Measurements from ENCODE around the gene TMEM204. TPM values are rescaled to one million over a fixed set of nuclear protein-coding genes. Genes with fewer than 3 reads are reported as not detected.

The TMEM204 gene
- polyA plus RNA-seq, 3 donors = 0.09 to 1.5 (median 1.3) TPM

- H3K27me3 ChIP-seq (ENCODE audit: control insufficient read depth in 2 of 2, insufficient read depth in 2 of 2, low read length in 2 of 2) = no peaks in the 10 kb centered on the region
- H3K9me3 ChIP-seq (replicated peaks in 1 of 2; ENCODE audit: control insufficient read depth in 1 of 2, insufficient read depth in 1 of 2, low read length in 2 of 2) = no peaks in the 10 kb centered on the region
- no peak overlapping the region for H2AFZ ChIP-seq (ENCODE audit: insufficient read depth, low read depth, low read length, poor library complexity, severe bottlenecking)
- no peaks in the 10 kb centered on the region for H3K4me1 ChIP-seq (ENCODE audit: control insufficient read depth in 1 of 2, insufficient read depth in 2 of 2, low read length in 2 of 2)
- H3K9me3 Mint-ChIP-seq = no peaks in the 10 kb centered on the region
- H3K4me2 ChIP-seq (replicated peaks; ENCODE audit: extremely low read depth, low read length, poor library complexity, severe bottlenecking) = no peak overlapping the region
- H3K27ac Mint-ChIP-seq = no peak overlapping the region
- peaks cover 2% of the 10 kb centered on the region for H3K4me1 Mint-ChIP-seq
- H3K36me3 Mint-ChIP-seq = no peaks in the 10 kb centered on the region
- H3K4me3 ChIP-seq (replicated peaks in 1 of 3; ENCODE audit: low read depth in 2 of 3, low read length in 3 of 3) = no peak overlapping the region
- intact Hi-C loops (cut with micrococcal nuclease) = no loop called here
- H3K36me3 ChIP-seq (replicated peaks in 1 of 2; ENCODE audit: control insufficient read depth in 1 of 2, insufficient read depth in 2 of 2, low read length in 2 of 2) = no peaks in the 10 kb centered on the region
- H3K27me3 Mint-ChIP-seq (ENCODE audit: low read depth in 3 of 3) = peaks cover 3 to 8% (median 8%) of the 10 kb centered on the region in 3 donors
- H3K9ac ChIP-seq (ENCODE audit: insufficient read depth, low read length, poor library complexity, severe bottlenecking) = no peak overlapping the region
- TF ChIP-seq CTCF (IDR thresholded peaks at IDR 0.05) = no peak
- DNase-seq = no peak
- WGBS (ENCODE audit: insufficient coverage) = 94% methylated on average over 29 of the region's 30 CpGs
- H3K79me2 ChIP-seq (ENCODE audit: insufficient read depth, low read length) = no peaks in the 10 kb centered on the region
- no peak overlapping the region for H3K27ac ChIP-seq (ENCODE audit: low read depth in 1 of 2, low read length in 2 of 2)
- no peaks in the 10 kb centered on the region for H4K20me1 ChIP-seq (ENCODE audit: insufficient read depth, low read length)
- no peak overlapping the region for H3K4me3 Mint-ChIP-seq
These were observed 9.8 kb upstream of the TMEM204 start for GRCh38 chr16:1523581-1524245.

DNA sequence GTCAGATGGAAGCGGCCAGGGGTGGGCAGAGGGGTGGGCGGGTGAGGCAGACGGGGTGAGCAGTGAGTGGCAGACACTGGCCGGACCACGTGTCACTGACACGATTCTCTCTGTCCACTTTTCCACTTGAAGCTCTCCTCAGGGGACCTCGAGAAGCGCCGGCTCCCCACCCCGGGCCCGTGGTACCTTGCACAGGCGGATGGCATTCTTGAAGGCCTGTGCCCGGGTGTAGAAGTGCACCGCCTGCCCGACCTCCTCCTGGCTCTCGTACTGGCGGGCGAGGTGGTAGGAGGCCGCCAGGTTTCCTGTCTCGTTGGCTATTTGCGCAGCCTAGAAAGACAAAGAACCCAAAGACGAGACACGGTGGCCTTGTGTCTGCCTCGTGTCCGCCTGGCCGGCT lies 9.1 kb upstream of the TMEM204 start:
- TF ChIP-seq CTCF (IDR thresholded peaks at IDR 0.05) = no peak
- Mint-ChIP-seq H3K9me3 (no peaks in the 10 kb centered on the region), H3K4me3 (no peak overlapping the region), H3K27me3 (ENCODE audit: low read depth in 3 of 3) (peaks cover 3 to 8% (median 6%) of the 10 kb centered on the region in 3 donors), H3K36me3 (no peaks in the 10 kb centered on the region), H3K27ac (no peak overlapping the region), H3K4me1 (peaks cover 2% of the 10 kb centered on the region)
- H3K9ac ChIP-seq (ENCODE audit: insufficient read depth, low read length, poor library complexity, severe bottlenecking) = no peak overlapping the region
- no peaks in the 10 kb centered on the region for H3K79me2 ChIP-seq (ENCODE audit: insufficient read depth, low read length)
- H2AFZ ChIP-seq (ENCODE audit: insufficient read depth, low read depth, low read length, poor library complexity, severe bottlenecking) = no peak overlapping the region
- no peaks in the 10 kb centered on the region for H4K20me1 ChIP-seq (ENCODE audit: insufficient read depth, low read length)
- H3K27ac ChIP-seq (ENCODE audit: low read depth in 1 of 2, low read length in 2 of 2) = no peak overlapping the region
- H3K9me3 ChIP-seq (replicated peaks in 1 of 2; ENCODE audit: control insufficient read depth in 1 of 2, insufficient read depth in 1 of 2, low read length in 2 of 2) = no peaks in the 10 kb centered on the region
- DNase-seq = no peak
- H3K4me2 ChIP-seq (replicated peaks; ENCODE audit: extremely low read depth, low read length, poor library complexity, severe bottlenecking) = no peak overlapping the region
- H3K4me1 ChIP-seq (ENCODE audit: control insufficient read depth in 1 of 2, insufficient read depth in 2 of 2, low read length in 2 of 2) = no peaks in the 10 kb centered on the region
- 96% methylated on average over 20 of the region's 26 CpGs for WGBS (ENCODE audit: insufficient coverage)
- no peak overlapping the region for H3K4me3 ChIP-seq (replicated peaks in 1 of 3; ENCODE audit: low read depth in 2 of 3, low read length in 3 of 3)
- intact Hi-C loops (cut with micrococcal nuclease) = no loop called here
- H3K36me3 ChIP-seq (replicated peaks in 1 of 2; ENCODE audit: control insufficient read depth in 1 of 2, insufficient read depth in 2 of 2, low read length in 2 of 2) = no peaks in the 10 kb centered on the region
- no peaks in the 10 kb centered on the region for H3K27me3 ChIP-seq (ENCODE audit: control insufficient read depth in 2 of 2, insufficient read depth in 2 of 2, low read length in 2 of 2)

All from CD14-positive monocyte (primary cell).